ENCODE results near the gene PPARD.

GRCh38 chr6:35409245-35409644 is 66.9 kb downstream of the PPARD start:
- no peak for TF ChIP-seq EZH2phosphoT487 (IDR thresholded peaks at IDR 0.05; ENCODE audit: insufficient read depth, low read depth)
- no peak for TF ChIP-seq EZH2 (IDR thresholded peaks at IDR 0.05; ENCODE audit: insufficient read depth, poor library complexity, severe bottlenecking)
